ENCODE data around the gene ANO5. TPM values are rescaled to one million over a fixed set of nuclear protein-coding genes. Genes with fewer than 3 reads are reported as not detected.

Gene ANO5
- total RNA-seq, 1 experiment from 2014 or later = 1.1 TPM

DNA sequence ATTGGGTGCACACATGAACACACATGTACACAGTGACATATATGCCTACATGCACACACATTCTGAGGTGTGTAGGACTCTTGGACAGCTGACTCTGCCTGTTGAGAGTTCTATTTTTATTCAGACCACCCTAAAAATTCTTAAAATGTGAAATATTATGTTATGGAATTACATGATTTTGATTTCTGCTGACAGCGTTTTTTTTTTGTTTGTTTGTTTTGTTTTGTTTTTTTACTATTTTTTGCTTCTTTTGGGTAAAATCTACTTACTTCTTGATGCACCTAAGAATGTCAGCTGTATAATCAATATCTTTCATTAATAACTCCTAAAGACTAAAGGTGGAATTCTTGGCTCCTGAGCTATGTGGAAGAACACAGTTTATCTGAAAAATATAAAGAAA lies 64.0 kb downstream of the ANO5 start:
- Histone ChIP-seq H3K9ac (ENCODE audit: low read length) (no peak overlapping the region), H3K4me1 (ENCODE audit: control insufficient read depth in 1 of 2, insufficient read depth in 2 of 2, low read length in 2 of 2) (no peaks in the 10 kb centered on the region), H3K4me2 (ENCODE audit: low read length) (no peak overlapping the region), H3K4me3 (replicated peaks in 1 of 2; ENCODE audit: low read depth in 1 of 2, low read length in 2 of 2) (no peak overlapping the region), H3K36me3 (ENCODE audit: control insufficient read depth in 1 of 2, insufficient read depth in 2 of 2, low read length in 2 of 2) (no peaks in the 10 kb centered on the region; a peak in 1 of 4 replicates), H4K20me1 (ENCODE audit: insufficient read depth) (no peaks in the 10 kb centered on the region), H3K79me2 (ENCODE audit: insufficient read depth, low read length) (no peaks in the 10 kb centered on the region), H3K9me3 (ENCODE audit: control insufficient read depth in 1 of 2, insufficient read depth in 1 of 2, low read depth in 1 of 2, low read length in 2 of 2) (no peaks in the 10 kb centered on the region), H3K9me2 (ENCODE audit: insufficient read depth) (no peaks in the 10 kb centered on the region), H3K27ac (ENCODE audit: low read depth, low read length) (no peak overlapping the region), H2AFZ (ENCODE audit: low read depth, low read length, poor library complexity, severe bottlenecking) (no peak overlapping the region), H3K27me3 (ENCODE audit: insufficient read depth, low read length) (no peaks in the 10 kb centered on the region)
- intact Hi-C loops (cut with micrococcal nuclease) = no loop called here
- TF ChIP-seq, protein P1, sequence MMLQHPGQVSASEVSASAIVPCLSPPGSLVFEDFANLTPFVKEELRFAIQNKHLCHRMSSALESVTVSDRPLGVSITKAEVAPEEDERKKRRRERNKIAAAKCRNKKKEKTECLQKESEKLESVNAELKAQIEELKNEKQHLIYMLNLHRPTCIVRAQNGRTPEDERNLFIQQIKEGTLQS (IDR thresholded peaks at IDR 0.05) = no peak
- TF ChIP-seq ZFX (IDR thresholded peaks at IDR 0.05) (no peak), EZH2 (IDR thresholded peaks at IDR 0.05) (no peak), RAD21 (IDR thresholded peaks at IDR 0.05; ENCODE audit: low read depth) (no peak), SRF (IDR thresholded peaks at IDR 0.05; ENCODE audit: low read depth) (no peak), TCF7L2 (IDR thresholded peaks at IDR 0.05; ENCODE audit: borderline replicate concordance, extremely low read depth, insufficient read depth, insufficient read length) (no peak), CEBPB (IDR thresholded peaks at IDR 0.05; ENCODE audit: low read depth) (no peak), SP1 (IDR thresholded peaks at IDR 0.05; ENCODE audit: low read depth) (no peak), YY1 (IDR thresholded peaks at IDR 0.05; ENCODE audit: extremely low read depth, insufficient replicate concordance, low read depth, low read length) (no peak), ELF1 (IDR thresholded peaks at IDR 0.05; ENCODE audit: borderline replicate concordance, low read depth) (no peak), EGR1 (IDR thresholded peaks at IDR 0.05; ENCODE audit: low read depth) (no peak), JUND (IDR thresholded peaks at IDR 0.05) (no peak)
- TF ChIP-seq, protein P2, sequence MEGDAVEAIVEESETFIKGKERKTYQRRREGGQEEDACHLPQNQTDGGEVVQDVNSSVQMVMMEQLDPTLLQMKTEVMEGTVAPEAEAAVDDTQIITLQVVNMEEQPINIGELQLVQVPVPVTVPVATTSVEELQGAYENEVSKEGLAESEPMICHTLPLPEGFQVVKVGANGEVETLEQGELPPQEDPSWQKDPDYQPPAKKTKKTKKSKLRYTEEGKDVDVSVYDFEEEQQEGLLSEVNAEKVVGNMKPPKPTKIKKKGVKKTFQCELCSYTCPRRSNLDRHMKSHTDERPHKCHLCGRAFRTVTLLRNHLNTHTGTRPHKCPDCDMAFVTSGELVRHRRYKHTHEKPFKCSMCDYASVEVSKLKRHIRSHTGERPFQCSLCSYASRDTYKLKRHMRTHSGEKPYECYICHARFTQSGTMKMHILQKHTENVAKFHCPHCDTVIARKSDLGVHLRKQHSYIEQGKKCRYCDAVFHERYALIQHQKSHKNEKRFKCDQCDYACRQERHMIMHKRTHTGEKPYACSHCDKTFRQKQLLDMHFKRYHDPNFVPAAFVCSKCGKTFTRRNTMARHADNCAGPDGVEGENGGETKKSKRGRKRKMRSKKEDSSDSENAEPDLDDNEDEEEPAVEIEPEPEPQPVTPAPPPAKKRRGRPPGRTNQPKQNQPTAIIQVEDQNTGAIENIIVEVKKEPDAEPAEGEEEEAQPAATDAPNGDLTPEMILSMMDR (IDR thresholded peaks at IDR 0.05 in 2 of 3, conservative IDR thresholded peaks at IDR 0.05 in 1 of 3; ENCODE audit: borderline replicate concordance in 1 of 3, insufficient read depth in 1 of 3, low read depth in 2 of 3, low read length in 2 of 3) = no peak
- TF ChIP-seq, protein P3, sequence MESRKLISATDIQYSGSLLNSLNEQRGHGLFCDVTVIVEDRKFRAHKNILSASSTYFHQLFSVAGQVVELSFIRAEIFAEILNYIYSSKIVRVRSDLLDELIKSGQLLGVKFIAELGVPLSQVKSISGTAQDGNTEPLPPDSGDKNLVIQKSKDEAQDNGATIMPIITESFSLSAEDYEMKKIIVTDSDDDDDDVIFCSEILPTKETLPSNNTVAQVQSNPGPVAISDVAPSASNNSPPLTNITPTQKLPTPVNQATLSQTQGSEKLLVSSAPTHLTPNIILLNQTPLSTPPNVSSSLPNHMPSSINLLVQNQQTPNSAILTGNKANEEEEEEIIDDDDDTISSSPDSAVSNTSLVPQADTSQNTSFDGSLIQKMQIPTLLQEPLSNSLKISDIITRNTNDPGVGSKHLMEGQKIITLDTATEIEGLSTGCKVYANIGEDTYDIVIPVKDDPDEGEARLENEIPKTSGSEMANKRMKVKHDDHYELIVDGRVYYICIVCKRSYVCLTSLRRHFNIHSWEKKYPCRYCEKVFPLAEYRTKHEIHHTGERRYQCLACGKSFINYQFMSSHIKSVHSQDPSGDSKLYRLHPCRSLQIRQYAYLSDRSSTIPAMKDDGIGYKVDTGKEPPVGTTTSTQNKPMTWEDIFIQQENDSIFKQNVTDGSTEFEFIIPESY (IDR thresholded peaks at IDR 0.05; ENCODE audit: extremely low read depth, insufficient replicate concordance, low read length) = no peak
- no TSS peak for BruUV-seq (replicated peaks)
- CTCF ChIA-PET = no interaction called here
- POLR2A ChIA-PET = no interaction called here
- DNase-seq (ENCODE audit: low read depth, low spot score) (no peak), ATAC-seq (no peak)
- RAD21 ChIA-PET (ENCODE audit: low non-redundant PET in 1 of 2, low total read pairs in 2 of 2, uncharacterized antibody in 2 of 2, unreplicated experiment in 2 of 2) = no interaction called here

Data from HCT116 (cell line).